Stimulated activated CD8-positive, alpha-beta memory T cell treated with anti-CD3 and anti-CD28 coated beads, Interleukin-4, amount 100 ng/mL, for 48 hours (primary cell): Measurements from ENCODE around the gene MCFD2.

ENCODE experiments used
- DNase-seq: peaks from one replicate; pipeline ENCODE4 v3.0.0-alpha.2; 2020

MCFD2 gene

GRCh38 chr2:46915281-46915810, at the start of gene MCFD2:
Gene MCFD2 (minus strand): TSS chr2:46915806. CDS start chr2:46909171, 6,635 bp downstream.
- DNase-seq: peak; percentile 29

- no peak for DNase-seq
Observed at GRCh38 chr2:46964835-46965560, 49.4 kb upstream of the MCFD2 start.

GRCh38 chr2:46963941-46964673, 48.5 kb upstream of the MCFD2 start:
- no peak for DNase-seq

GRCh38 chr2:46963210-46963609, 47.6 kb upstream of the MCFD2 start:
- DNase-seq: no peak

- DNase-seq: no peak
Observed at GRCh38 chr2:46962751-46963150, 47.1 kb upstream of the MCFD2 start.

GRCh38 chr2:46960618-46961017, 45.0 kb upstream of the MCFD2 start:
- DNase-seq: no peak

- no peak for DNase-seq
Observed at GRCh38 chr2:46958431-46959017, 42.9 kb upstream of the MCFD2 start.

- DNase-seq: no peak
Observed at GRCh38 chr2:46956981-46957531, 41.5 kb upstream of the MCFD2 start.

- DNase-seq: no peak
Observed at GRCh38 chr2:46955764-46956163, 40.2 kb upstream of the MCFD2 start.

GRCh38 chr2:46954951-46955571, 39.5 kb upstream of the MCFD2 start:
- no peak for DNase-seq

GRCh38 chr2:46952171-46952570, 36.6 kb upstream of the MCFD2 start:
- DNase-seq: no peak

GRCh38 chr2:46951290-46952064, 35.9 kb upstream of the MCFD2 start:
- no peak for DNase-seq

- no peak for DNase-seq
Observed at GRCh38 chr2:46950314-46950713, 34.7 kb upstream of the MCFD2 start.

GRCh38 chr2:46947841-46948240, 32.2 kb upstream of the MCFD2 start:
- DNase-seq: no peak

- DNase-seq: no peak
Observed at GRCh38 chr2:46945671-46946070, 30.1 kb upstream of the MCFD2 start.

GRCh38 chr2:46943881-46944798, 28.5 kb upstream of the MCFD2 start:
- peak; percentile 76 for DNase-seq

- no peak for DNase-seq
Observed at GRCh38 chr2:46942891-46943626, 27.5 kb upstream of the MCFD2 start.

- DNase-seq: peak; percentile 78
Observed at GRCh38 chr2:46942143-46942526, 26.5 kb upstream of the MCFD2 start.

- no peak for DNase-seq
Observed at GRCh38 chr2:46939626-46940359, 24.2 kb upstream of the MCFD2 start.

- no peak for DNase-seq
Observed at GRCh38 chr2:46937471-46937901, 21.9 kb upstream of the MCFD2 start.
